KMS-11 (cell line): ENCODE results near the gene DHX34.

Experiments
- H2AFZ ChIP-seq: fragments of 200-600 bp; sonication (generic); 2 replicates; pipeline ENCODE4 v1.6.1; 2016; ENCODE audit warnings: antibody characterized with exemption, mixed run types, low read depth
- H3K27ac ChIP-seq: fragments of 200-600 bp; sonication (generic); 2 replicates; pipeline ENCODE4 v1.6.1; 2016; ENCODE audit warnings: mild to moderate bottlenecking, mixed run types
- H3K27me3 ChIP-seq: fragments of 200-600 bp; sonication (generic); 2 replicates; pipeline ENCODE4 v1.6.1; 2017; ENCODE audit warnings: mild to moderate bottlenecking, low read depth, mixed run types, moderate library complexity; ENCODE audit not compliant: insufficient read depth
- H3K36me3 ChIP-seq: fragments of 200-600 bp; sonication (generic); 2 replicates; pipeline ENCODE4 v1.6.1; 2017; ENCODE audit warnings: mild to moderate bottlenecking, mixed run types; ENCODE audit not compliant: insufficient read depth
- H3K4me1 ChIP-seq: fragments of 200-600 bp; sonication (generic); 2 replicates; pipeline ENCODE4 v1.6.1; 2016; ENCODE audit warnings: mild to moderate bottlenecking, low read depth, mixed run types; ENCODE audit not compliant: poor library complexity, severe bottlenecking
- H3K4me2 ChIP-seq: fragments of 200-600 bp; sonication (generic); 2 replicates; pipeline ENCODE4 v1.7.0; 2016; ENCODE audit warnings: mild to moderate bottlenecking, mixed run types
- H3K4me3 ChIP-seq: fragments of 200-600 bp; sonication (generic); IDR thresholded peaks from 2 replicates; pipeline ENCODE4 v1.6.1; 2017; ENCODE audit warnings: low read depth, low read length, mixed read lengths; ENCODE audit not compliant: insufficient read depth
- H3K79me2 ChIP-seq: fragments of 200-600 bp; sonication (generic); 2 replicates; pipeline ENCODE4 v1.6.1; 2016; ENCODE audit warnings: low read depth, mixed run types; ENCODE audit not compliant: insufficient read depth
- H3K9ac ChIP-seq: fragments of 200-600 bp; sonication (generic); 2 replicates; pipeline ENCODE4 v1.6.1; 2016; ENCODE audit warnings: mild to moderate bottlenecking, mixed run types
- H4K20me1 ChIP-seq: fragments of 200-600 bp; sonication (generic); 2 replicates; pipeline ENCODE4 v1.6.1; 2016; ENCODE audit warnings: mild to moderate bottlenecking, mixed run types; ENCODE audit not compliant: insufficient read depth
- TF ChIP-seq, protein P1 (sequence below): fragments of 200-600 bp; sonication (generic); conservative IDR thresholded peaks from 2 replicates; pipeline ENCODE4 v1.6.1; 2017; ENCODE audit warnings: low read depth, mild to moderate bottlenecking, antibody characterized with exemption, low read length, moderate library complexity, mixed read lengths

Gene DHX34

DNA sequence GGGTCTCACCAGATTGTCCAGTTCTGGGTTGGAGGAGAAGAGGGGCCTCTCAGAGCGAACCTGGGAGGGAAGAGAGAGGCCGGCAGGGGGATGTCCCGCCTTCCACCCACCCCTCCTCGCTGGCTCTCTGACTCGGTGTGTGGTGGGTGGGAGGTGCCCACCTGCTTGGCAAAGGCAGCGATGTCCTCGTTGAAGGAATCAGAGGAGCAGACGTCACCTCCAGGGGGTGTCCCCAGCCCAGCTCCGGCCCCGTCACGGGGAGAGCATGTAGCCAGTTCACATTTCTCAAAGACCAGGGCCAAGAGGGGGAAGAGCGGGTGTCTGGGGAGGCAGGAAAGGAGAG is 67.5 kb downstream of the DHX34 start:
- Histone ChIP-seq H3K4me2 (no peak overlapping the region), H4K20me1 (no peaks in the 10 kb centered on the region), H3K9ac (no peak overlapping the region), H3K27me3 (peaks cover 96% of the 10 kb centered on the region), H2AFZ (no peak overlapping the region), H3K79me2 (no peaks in the 10 kb centered on the region), H3K36me3 (no peaks in the 10 kb centered on the region), H3K4me3 (no peak overlapping the region), H3K4me1 (no peaks in the 10 kb centered on the region), H3K27ac (no peak overlapping the region)
- TF ChIP-seq, protein P1, sequence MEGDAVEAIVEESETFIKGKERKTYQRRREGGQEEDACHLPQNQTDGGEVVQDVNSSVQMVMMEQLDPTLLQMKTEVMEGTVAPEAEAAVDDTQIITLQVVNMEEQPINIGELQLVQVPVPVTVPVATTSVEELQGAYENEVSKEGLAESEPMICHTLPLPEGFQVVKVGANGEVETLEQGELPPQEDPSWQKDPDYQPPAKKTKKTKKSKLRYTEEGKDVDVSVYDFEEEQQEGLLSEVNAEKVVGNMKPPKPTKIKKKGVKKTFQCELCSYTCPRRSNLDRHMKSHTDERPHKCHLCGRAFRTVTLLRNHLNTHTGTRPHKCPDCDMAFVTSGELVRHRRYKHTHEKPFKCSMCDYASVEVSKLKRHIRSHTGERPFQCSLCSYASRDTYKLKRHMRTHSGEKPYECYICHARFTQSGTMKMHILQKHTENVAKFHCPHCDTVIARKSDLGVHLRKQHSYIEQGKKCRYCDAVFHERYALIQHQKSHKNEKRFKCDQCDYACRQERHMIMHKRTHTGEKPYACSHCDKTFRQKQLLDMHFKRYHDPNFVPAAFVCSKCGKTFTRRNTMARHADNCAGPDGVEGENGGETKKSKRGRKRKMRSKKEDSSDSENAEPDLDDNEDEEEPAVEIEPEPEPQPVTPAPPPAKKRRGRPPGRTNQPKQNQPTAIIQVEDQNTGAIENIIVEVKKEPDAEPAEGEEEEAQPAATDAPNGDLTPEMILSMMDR: no peak

DNA sequence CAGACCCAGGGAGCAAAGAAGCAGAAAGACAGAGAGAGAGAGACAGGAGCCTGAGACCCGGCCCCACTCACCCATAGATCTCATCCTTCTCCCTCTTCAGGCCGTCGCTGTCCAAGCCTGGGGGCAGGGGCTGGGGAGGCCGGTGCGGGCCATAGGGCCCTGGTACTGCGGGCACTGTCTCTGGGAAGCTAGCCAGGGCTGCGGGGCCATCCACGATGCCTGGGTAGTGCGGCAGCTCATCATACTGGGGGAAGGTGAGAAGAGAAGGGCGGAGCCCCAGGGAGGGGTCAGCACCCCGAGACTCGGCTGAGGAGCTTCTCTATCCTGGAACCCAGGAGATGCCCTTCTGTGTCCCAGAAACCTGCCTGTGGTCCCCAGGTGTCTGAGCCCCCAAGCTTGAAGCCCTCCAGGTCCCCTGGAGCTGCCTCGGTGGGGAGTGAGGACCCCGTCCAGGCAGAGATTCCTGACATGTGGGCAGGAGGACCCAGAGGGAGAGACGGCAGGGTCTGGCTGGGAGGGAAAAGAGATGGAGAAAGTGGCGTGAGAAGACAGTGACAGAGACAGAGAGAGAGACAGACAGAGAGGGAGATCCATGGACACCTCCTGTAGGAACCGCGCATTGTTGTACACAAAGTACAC is 68.1 kb downstream of the DHX34 start:
- H3K9ac ChIP-seq: no peak overlapping the region
- peaks cover 96% of the 10 kb centered on the region for H3K27me3 ChIP-seq
- H3K4me1 ChIP-seq: no peaks in the 10 kb centered on the region
- TF ChIP-seq, protein P1: no peak
- no peak overlapping the region for H3K4me3 ChIP-seq
- H3K4me2 ChIP-seq: no peak overlapping the region
- no peaks in the 10 kb centered on the region for H4K20me1 ChIP-seq
- H3K79me2 ChIP-seq: no peaks in the 10 kb centered on the region
- no peak overlapping the region for H2AFZ ChIP-seq
- H3K36me3 ChIP-seq: no peaks in the 10 kb centered on the region
- no peak overlapping the region for H3K27ac ChIP-seq

DNA sequence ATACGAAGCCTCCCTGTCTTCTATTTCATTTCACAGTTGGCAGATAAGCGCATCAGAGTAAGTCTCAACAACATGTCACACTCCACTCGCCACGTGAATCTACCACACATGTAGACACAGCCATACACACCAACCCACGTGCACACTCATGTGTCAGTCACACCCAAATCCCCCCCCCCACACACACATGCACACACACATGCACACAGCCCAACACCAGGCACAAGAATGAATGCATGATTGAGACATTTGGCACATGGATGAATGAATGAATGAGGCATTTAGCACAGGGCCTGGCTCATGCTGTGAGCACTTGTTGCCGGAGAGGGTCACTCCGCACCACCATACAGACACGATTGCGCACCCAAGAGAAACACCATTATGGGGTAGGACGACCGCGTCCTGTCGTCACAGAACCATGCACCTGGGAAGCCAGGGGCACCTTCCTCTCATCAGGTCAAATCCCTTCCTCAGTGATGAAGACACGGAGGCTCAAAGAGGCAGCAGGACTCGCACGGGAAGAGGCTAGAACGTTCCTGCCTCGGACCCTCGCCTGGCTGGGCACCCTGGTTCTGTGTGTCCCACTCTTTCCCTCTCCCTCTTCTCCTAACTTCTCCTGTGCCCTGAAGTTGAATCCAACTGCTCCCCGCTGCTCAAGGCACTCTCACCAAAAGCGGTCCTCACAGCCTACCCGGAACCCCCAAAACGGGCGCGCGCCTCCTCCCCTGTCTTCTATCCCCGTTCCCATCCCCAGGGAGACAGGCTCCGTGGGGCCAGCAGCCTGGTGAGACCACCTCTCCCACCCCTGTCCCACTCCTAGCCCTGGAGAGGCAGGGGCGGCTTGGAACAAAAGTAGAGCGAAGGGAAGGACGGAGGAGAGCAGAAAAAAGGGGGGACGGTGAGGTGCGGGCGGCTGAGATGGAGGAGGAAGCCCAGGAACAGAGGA is 68.9 kb downstream of the DHX34 start:
- H3K27me3 ChIP-seq: peaks cover 96% of the 10 kb centered on the region
- H3K27ac ChIP-seq: no peak overlapping the region
- no peak overlapping the region for H2AFZ ChIP-seq
- TF ChIP-seq, protein P1: no peak
- no peaks in the 10 kb centered on the region for H4K20me1 ChIP-seq
- H3K9ac ChIP-seq: no peak overlapping the region
- no peaks in the 10 kb centered on the region for H3K79me2 ChIP-seq
- H3K4me2 ChIP-seq: no peak overlapping the region
- no peaks in the 10 kb centered on the region for H3K36me3 ChIP-seq
- H3K4me1 ChIP-seq: no peaks in the 10 kb centered on the region
- H3K4me3 ChIP-seq: no peak overlapping the region

DNA sequence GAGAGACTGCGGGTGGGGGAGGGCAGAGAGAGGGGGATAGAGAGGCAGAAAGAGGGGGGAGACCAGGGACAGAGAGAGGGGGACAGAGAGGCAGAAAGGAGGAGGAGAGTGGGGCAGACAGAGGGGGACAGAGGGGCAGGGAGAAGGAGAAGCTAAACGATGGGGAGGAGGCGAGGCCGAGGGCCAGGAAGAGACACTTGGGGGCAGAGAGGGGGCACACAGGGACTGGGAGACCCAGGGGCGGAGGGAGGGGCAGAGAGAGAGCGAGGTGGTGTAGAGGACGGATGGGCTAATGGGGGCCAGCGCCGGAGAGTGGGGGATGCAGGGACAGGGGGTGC is 69.5 kb downstream of the DHX34 start:
- no peaks in the 10 kb centered on the region for H3K36me3 ChIP-seq
- H3K4me1 ChIP-seq: no peaks in the 10 kb centered on the region
- no peak overlapping the region for H3K4me3 ChIP-seq
- H3K9ac ChIP-seq: no peak overlapping the region
- TF ChIP-seq, protein P1: no peak
- no peak overlapping the region for H2AFZ ChIP-seq
- peaks cover 96% of the 10 kb centered on the region for H3K27me3 ChIP-seq
- H3K27ac ChIP-seq: no peak overlapping the region
- no peaks in the 10 kb centered on the region for H3K79me2 ChIP-seq
- no peak overlapping the region for H3K4me2 ChIP-seq
- no peaks in the 10 kb centered on the region for H4K20me1 ChIP-seq
